Measurements from ENCODE around the gene CDHR3. TPM values are rescaled to one million over a fixed set of nuclear protein-coding genes. Genes with fewer than 3 reads are reported as not detected.

The CDHR3 gene
- total RNA-seq, 1 experiment from 2014 or later, result 8.7 TPM

GRCh38 chr7:106033735-106034134 is 70.7 kb downstream of the CDHR3 start:
- no peaks in the 10 kb centered on the region for H3K27me3 ChIP-seq (ENCODE audit: insufficient read depth, low read depth)
- H3K79me2 ChIP-seq (ENCODE audit: low read depth), result no peaks in the 10 kb centered on the region
- no TSS peak for BruUV-seq (replicated peaks)
- no peak overlapping the region for H3K4me3 ChIP-seq
- intact Hi-C loops (cut with micrococcal nuclease; ENCODE audit: unreplicated experiment), result no loop called here
- no peaks in the 10 kb centered on the region for H4K20me1 ChIP-seq (ENCODE audit: insufficient read depth)
- H3K9me2 ChIP-seq (ENCODE audit: insufficient read depth), result no peaks in the 10 kb centered on the region
- H3K36me3 ChIP-seq (ENCODE audit: low read depth), result no peaks in the 10 kb centered on the region
- H3F3A ChIP-seq (ENCODE audit: insufficient read depth, low read depth), result no peaks in the 10 kb centered on the region
- CTCF ChIA-PET, result no interaction called here
- H3K9me3 ChIP-seq (ENCODE audit: insufficient read depth, low read depth), result no peaks in the 10 kb centered on the region
- POLR2A ChIA-PET (ENCODE audit: unreplicated experiment), result no interaction called here
- no peak for TF ChIP-seq CTCF (conservative IDR thresholded peaks at IDR 0.05)
- TF ChIP-seq EZH2 (IDR thresholded peaks at IDR 0.05; ENCODE audit: low read depth), result no peak
- no peak for DNase-seq
- no peaks in the 10 kb centered on the region; the same call in 1 of the 2 replicates for H3K4me1 ChIP-seq (replicated peaks; ENCODE audit: insufficient read depth)
- no peak overlapping the region for H3K27ac ChIP-seq
- no peak overlapping the region for H2AFZ ChIP-seq
- H3K4me2 ChIP-seq, result no peak overlapping the region

- H3K4me2 ChIP-seq, result no peak overlapping the region
- TF ChIP-seq EZH2 (IDR thresholded peaks at IDR 0.05; ENCODE audit: low read depth) (no peak), CTCF (conservative IDR thresholded peaks at IDR 0.05) (no peak)
- no peaks in the 10 kb centered on the region; the same call in 1 of the 2 replicates for H3K4me1 ChIP-seq (replicated peaks; ENCODE audit: insufficient read depth)
- intact Hi-C loops (cut with micrococcal nuclease; ENCODE audit: unreplicated experiment), result no loop called here
- H4K20me1 ChIP-seq (ENCODE audit: insufficient read depth), result no peaks in the 10 kb centered on the region
- no TSS peak for BruUV-seq (replicated peaks)
- H3F3A ChIP-seq (ENCODE audit: insufficient read depth, low read depth), result no peaks in the 10 kb centered on the region
- ChIA-PET CTCF (no interaction called here), POLR2A (ENCODE audit: unreplicated experiment) (interaction anchor here (0.6 to 0.7 kb wide), 2 partner anchors 102 to 830 kb away, joined by 7 to 17 read pairs; no protein-coding TSS in a partner anchor)
- H3K27me3 ChIP-seq (ENCODE audit: insufficient read depth, low read depth), result no peaks in the 10 kb centered on the region
- no peak overlapping the region for H3K4me3 ChIP-seq
- no peak overlapping the region for H2AFZ ChIP-seq
- H3K9me2 ChIP-seq (ENCODE audit: insufficient read depth), result no peaks in the 10 kb centered on the region
- H3K36me3 ChIP-seq (ENCODE audit: low read depth), result no peaks in the 10 kb centered on the region
- no peaks in the 10 kb centered on the region for H3K9me3 ChIP-seq (ENCODE audit: insufficient read depth, low read depth)
- no peaks in the 10 kb centered on the region for H3K79me2 ChIP-seq (ENCODE audit: low read depth)
- DNase-seq, result no peak
- no peak overlapping the region for H3K27ac ChIP-seq
Measured at GRCh38 chr7:106034383-106034782, 71.3 kb downstream of the CDHR3 start.

- POLR2A ChIA-PET (ENCODE audit: unreplicated experiment), result no interaction called here
- DNase-seq, result no peak
- intact Hi-C loops (cut with micrococcal nuclease; ENCODE audit: unreplicated experiment), result no loop called here
Measured at GRCh38 chr7:106035568-106035967, 72.5 kb downstream of the CDHR3 start.

More at GRCh38 chr7:106035568-106035967, 72.5 kb downstream of the CDHR3 start:
- no peak overlapping the region for H3K4me2 ChIP-seq
- no peaks in the 10 kb centered on the region for H3K9me3 ChIP-seq (ENCODE audit: insufficient read depth, low read depth)
- H3K9me2 ChIP-seq (ENCODE audit: insufficient read depth), result no peaks in the 10 kb centered on the region
- H3K79me2 ChIP-seq (ENCODE audit: low read depth), result no peaks in the 10 kb centered on the region
- no peaks in the 10 kb centered on the region for H3K27me3 ChIP-seq (ENCODE audit: insufficient read depth, low read depth)
- no peaks in the 10 kb centered on the region for H3F3A ChIP-seq (ENCODE audit: insufficient read depth, low read depth)
- H3K4me3 ChIP-seq, result no peak overlapping the region
- TF ChIP-seq EZH2 (IDR thresholded peaks at IDR 0.05; ENCODE audit: low read depth) (no peak), CTCF (conservative IDR thresholded peaks at IDR 0.05) (no peak)
- no peak overlapping the region for H3K27ac ChIP-seq
- BruUV-seq (replicated peaks), result no TSS peak
- H3K36me3 ChIP-seq (ENCODE audit: low read depth), result no peaks in the 10 kb centered on the region
- no peaks in the 10 kb centered on the region for H3K4me1 ChIP-seq (replicated peaks; ENCODE audit: insufficient read depth)
- CTCF ChIA-PET, result no interaction called here
- H4K20me1 ChIP-seq (ENCODE audit: insufficient read depth), result no peaks in the 10 kb centered on the region
- no peak overlapping the region for H2AFZ ChIP-seq
